GM20000 (cell line): ENCODE data around the gene STMND1.

Source experiments
- DNase-seq: peaks from one replicate; pipeline ENCODE4 v3.0.0; 2012; ENCODE audit warnings: low spot score
- TF ChIP-seq, protein P1 (sequence below): IDR thresholded peaks from 2 replicates; pipeline ENCODE4 v1.5.1; 2012; ENCODE audit warnings: mild to moderate bottlenecking, control low read depth; ENCODE audit errors: extremely low read depth, missing control alignments

Gene STMND1

DNA sequence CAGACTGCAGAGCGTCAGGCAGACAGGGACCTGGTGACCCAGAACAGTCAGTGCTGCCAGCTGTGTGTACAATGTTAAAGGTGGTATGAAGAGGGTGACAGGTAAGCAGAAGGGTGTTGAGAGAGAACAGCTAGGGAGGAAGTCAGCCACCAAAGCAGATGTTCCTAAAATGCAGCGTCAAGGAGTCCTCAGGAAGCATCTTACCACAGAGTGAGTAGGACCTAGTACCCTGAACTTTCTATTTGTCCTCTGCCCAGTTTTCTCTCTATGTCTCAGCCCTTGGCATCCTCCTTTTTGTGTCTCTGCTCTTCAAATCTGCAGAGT lies 14.2 kb downstream of the STMND1 start:
- TF ChIP-seq, protein P1, sequence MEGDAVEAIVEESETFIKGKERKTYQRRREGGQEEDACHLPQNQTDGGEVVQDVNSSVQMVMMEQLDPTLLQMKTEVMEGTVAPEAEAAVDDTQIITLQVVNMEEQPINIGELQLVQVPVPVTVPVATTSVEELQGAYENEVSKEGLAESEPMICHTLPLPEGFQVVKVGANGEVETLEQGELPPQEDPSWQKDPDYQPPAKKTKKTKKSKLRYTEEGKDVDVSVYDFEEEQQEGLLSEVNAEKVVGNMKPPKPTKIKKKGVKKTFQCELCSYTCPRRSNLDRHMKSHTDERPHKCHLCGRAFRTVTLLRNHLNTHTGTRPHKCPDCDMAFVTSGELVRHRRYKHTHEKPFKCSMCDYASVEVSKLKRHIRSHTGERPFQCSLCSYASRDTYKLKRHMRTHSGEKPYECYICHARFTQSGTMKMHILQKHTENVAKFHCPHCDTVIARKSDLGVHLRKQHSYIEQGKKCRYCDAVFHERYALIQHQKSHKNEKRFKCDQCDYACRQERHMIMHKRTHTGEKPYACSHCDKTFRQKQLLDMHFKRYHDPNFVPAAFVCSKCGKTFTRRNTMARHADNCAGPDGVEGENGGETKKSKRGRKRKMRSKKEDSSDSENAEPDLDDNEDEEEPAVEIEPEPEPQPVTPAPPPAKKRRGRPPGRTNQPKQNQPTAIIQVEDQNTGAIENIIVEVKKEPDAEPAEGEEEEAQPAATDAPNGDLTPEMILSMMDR: no peak
- DNase-seq: no peak

DNA sequence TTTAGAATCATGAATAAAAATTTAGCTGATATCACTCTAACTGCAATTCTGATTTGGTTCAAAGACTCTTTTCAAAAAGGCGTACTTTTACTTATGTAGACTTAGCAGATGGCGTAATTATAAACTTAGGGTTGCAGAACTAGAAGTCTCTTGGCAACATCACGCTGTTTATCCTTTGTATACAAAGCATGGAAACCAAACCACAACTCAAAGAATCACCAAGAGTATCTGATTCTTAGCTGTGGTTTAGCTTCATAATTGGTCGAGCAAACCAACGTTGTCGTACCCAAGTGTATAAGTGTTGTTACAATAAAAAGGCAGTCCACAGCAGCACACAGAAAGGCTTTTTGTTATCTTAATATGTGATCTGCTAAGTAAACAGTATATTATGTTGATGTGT lies 18.2 kb downstream of the STMND1 start:
- no peak for DNase-seq
- TF ChIP-seq, protein P1: no peak

DNA sequence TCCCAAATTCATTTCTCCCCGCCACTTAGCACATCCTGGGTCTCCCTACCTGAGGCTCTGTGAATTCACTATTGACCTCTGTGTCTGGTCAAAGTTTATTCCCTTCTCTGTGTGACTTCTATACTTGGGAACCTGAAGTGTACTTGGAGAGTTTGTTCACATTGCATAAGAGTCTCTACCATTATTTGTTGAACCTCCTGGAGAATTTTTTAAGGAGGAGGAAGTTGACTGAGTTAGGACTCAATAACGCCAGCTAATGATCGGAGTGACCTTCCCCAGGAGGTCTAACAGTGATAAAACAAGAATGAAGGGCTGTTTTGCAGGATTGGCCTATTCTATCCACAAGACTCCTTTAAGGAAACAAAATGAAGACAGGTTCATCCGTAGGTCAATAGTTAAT lies 23.6 kb downstream of the STMND1 start:
- TF ChIP-seq, protein P1: no peak

DNA sequence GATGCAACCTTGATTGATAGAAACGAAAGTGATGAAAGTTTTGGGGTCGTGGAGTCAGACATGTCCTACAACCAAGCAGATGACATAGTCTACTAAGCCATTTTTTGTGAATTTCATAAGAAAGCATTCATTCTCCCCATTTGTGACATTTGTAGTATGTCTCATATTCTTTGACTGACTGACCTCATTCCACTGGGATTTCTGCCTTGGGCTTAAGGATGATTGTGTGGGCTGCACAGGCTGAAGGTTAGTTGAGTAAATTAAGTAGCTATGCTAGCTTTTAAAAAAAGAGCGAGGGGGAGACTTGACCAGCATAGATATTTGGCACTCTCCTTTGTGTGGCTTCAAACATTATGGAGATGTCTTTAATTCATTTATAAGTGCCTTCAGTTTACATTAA lies 28.9 kb downstream of the STMND1 start:
- TF ChIP-seq, protein P1: no peak
- no peak for DNase-seq

More for the DNA sequence above, 23.6 kb downstream of the STMND1 start:
- no peak for DNase-seq

DNA sequence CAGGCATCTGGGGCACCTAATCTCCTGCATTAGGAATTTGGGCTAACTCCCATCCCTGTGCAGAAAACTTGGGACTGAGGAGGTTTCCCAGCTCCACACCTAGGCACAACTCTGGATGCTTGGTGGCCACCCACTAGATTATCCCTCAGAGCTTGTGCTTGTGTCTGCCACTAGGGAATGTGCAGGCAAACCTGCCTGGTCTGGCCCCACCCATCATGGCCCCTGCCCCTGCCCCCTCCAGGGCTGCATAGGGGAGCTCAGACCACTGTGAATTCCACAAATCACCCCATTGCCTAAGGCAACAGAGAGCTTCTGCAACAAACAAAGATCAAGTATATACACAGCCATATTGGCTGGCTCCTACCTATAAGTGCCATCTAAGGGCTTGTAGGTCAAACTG lies 31.1 kb downstream of the STMND1 start:
- TF ChIP-seq, protein P1: no peak
- no peak for DNase-seq

DNA sequence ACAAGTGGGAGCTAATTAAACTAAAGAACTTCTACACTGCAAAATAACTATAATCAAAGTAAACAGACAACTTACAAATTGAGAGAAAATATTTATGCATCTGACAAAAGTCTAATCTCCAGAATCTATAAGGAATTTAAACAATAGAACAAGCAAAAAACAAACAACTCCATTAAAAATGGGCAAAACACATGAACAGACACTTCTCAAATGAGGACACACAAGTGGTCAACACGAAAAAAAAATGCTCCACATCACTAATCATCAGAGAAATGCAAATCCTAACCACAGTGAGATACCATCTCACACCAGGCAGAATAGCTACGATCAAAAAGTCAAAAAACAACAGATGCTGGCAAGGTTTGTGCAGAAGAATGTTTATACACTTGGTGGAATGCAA lies 36.2 kb downstream of the STMND1 start:
- TF ChIP-seq, protein P1: no peak
- no peak for DNase-seq

DNA sequence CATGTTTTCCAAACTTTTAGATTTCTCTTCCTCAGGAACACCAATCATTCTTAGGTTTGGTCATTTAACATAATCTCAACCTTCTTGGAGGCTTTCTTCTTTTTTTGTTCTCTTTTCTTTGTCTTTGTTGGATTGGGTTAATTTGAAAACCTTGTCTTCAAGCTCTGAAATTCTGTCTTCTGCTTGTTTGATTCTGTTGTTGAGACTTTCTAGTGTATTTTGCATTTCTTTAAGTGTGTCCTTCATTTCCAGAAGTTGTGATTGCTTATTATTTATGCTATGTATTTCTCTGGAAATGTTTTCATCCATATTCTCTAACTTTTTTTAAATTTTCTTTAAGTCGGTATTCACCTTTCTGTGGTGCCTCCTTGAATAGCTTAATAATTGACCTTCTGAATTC lies 42.2 kb downstream of the STMND1 start:
- TF ChIP-seq, protein P1: no peak
- no peak for DNase-seq
